D341Med (cell line): ENCODE data around the gene RLN3.
"Not testable (repeated sequence)": the region's sequence is repeated elsewhere in the genome, so short reads cannot be mapped to it uniquely, and the experiment has no call there.

ENCODE experiments used
- DNase-seq: peaks from one replicate; pipeline ENCODE4 v3.0.0; 2012; ENCODE audit warnings: low spot score

The RLN3 gene

DNA sequence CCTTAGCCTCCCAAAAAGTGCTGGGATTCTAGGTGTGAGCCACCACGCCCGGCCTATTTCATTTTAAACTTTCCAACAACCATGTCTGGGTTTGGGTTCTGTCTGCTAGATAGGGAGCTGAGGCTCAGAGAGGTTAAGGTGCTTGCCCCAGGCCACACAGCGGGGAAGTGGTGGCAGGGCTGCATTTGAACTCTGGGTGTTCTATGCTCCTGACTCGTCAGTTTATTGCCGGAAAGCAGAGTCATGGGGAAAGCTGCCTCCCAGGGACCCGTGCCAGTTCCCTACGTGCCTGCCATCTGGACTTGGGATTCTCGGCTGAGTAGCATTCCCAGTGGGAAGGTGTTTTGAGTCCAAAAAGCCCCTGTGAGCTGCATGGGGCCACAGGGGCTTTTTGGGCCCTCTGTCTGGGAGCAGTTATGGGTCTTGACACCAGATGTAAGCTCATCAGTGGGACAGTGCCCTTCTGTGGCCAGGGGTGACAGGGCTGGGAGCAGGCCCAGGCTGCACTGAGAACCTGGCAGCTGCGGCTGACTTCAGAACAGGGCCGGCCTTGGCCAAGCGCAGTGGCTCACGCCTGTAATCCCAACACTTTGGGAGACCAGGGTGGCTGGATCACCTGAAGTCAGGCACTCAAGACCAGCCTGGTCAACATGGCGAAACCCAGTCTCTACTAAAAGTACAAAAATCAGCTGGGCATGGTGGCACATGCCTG, 32.8 kb upstream of the RLN3 start:
- DNase-seq, result peak; percentile 82

GRCh38 chr19:13995878-13996765, 31.8 kb upstream of the RLN3 start:
- peak; percentile 28 for DNase-seq

GRCh38 chr19:13996928-13997630, 30.9 kb upstream of the RLN3 start:
- no peak for DNase-seq

DNA sequence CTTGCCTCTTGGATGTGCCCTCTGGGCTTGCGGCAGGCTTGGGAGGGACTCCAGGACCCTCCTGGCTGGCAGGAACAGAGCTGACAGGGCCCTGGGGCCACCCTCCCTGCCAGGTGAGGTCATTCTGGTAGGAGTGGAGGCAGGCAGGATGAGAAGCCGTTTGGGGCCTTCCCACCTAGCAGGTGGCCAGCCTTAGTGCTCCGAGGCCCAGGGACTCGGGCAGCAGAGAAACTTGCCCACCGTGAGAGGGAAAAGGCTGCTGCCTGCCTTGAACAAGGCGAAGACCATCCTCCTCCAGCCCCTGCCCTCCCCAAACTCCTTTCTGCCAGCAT, 30.4 kb upstream of the RLN3 start:
- DNase-seq, result no peak

DNA sequence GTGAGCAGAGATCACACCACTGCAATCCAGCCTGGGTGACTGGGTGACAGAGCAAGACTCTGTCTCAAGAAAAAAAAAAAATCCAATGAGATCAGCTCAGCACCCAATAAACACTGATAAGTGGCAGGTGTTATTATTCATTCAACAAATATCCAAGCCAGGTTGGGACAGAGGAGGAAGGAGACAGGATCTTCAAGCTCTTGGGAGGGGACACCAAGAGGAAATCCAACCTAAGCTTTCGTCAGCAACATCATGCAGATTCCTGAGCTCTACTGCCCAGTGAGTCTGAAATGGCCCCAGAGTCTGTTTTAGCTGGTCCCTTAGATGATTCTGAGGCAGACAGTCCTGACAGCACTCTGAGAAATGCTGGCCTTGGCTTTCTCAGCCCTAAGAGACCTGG, 29.5 kb upstream of the RLN3 start:
- DNase-seq, result no peak

- no peak for DNase-seq
Measured at GRCh38 chr19:13999085-13999484, 28.9 kb upstream of the RLN3 start.

DNA sequence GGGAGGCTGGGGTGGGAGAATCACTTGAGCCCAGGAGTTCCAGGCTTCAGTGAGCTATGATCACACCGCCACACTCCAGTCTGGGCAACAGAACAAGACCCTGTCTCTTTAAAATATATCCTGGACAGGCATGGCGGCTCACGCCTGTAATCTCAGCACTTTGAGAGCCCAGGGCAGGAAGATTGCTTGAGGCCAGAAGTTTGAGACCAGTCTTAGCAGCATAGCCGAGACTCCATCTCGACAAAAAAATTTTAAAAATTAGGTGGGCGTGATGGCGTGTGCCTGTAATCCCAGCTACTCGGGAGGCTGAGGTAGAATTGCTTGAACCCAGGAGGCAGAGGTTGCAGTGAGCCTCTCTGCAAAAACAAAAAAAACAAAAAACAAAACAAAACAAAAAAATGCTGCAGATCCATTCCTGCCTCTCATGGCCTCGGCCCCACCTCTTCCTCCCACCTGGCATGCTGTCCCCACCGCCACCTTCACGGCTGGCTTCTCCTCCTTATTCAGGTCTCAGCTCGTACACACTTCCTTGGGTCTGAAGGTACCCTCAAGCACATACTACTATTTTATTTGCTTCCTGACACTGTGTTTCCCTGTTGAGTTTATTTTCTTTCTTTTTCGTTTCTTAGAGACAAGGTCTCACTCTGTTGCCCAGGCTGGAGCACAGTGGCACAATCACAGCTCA, 27.1 kb upstream of the RLN3 start:
- DNase-seq, result no peak

DNA sequence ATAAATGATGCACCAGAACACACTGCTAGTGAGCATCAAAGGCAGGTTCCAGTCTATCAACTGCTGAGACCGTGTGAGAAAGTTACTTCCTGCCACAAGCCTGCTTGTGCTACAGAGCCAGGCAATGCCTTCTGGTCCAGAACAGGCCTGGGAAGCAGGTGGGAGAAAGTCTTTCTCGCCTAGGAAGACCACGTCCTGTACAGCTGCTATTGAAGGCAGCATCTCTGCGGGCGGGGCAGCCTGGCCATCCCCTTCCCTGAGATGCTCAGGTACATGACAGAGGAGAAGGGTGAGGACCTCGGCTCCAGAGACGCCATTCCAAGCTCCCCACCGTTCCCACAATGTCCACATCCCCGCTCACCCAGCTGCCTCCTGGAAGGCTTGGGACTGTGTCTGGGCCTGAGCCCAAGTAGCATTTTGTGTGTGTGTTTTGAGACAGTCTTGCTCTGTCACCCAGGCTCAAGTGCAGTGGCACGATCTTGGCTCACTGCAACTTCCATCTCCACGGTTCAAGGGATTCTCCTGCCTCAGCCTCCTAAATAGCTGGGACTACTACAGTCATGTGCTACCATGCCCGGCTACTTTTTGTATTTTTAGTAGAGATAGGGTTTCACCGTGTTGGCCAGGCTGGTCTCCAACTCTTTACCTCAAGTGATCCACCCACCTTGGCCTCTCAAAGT, 25.2 kb upstream of the RLN3 start:
- no peak for DNase-seq

DNA sequence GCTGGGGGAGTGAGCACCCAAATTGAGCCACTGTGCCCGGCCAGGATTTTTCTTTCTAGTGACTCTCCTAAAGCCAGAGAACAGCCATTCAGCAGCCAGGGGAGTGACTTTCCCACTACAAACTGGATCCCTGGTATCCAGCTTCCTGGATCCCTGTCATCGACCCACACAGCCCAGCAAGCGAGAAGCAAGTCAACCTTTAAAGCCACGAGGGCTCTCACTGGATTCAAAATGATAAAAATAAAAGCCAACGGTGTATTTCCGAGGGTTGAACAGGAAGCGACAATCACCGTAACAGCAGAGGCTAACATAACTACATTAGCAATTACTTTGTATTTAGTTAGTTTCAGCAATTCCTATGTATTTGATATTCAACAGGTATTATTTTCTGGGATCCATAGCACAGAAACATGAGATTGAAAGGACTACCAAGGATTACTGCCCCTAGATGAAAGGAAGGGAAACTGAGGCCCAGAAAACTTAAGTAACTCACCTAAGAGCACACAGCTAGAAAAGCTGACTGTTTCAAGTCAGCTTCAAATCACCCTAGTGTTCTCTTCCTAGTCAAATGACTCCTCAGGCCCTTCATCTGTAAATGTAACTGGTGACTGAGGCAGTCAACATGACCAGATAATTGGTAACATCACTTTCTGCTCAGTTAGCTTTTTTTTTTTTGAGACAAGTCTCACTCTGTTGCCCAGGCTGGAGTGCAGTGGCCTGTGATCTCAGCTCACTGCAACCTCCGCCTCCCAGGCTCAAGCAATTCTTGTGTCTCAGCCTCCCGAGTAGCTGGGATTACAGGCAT, 24.5 kb upstream of the RLN3 start:
- no peak for DNase-seq

GRCh38 chr19:14004619-14005348, 23.2 kb upstream of the RLN3 start:
- no peak for DNase-seq

GRCh38 chr19:14005349-14006084, 22.4 kb upstream of the RLN3 start:
- DNase-seq, result peak; percentile 93

GRCh38 chr19:14006085-14006765, 21.7 kb upstream of the RLN3 start, which contains the start of gene RFX1:
Gene RFX1 (minus strand): TSS chr19:14006320. CDS start chr19:13993843, 12,477 bp downstream.
- peak; percentile 93 for DNase-seq

DNA sequence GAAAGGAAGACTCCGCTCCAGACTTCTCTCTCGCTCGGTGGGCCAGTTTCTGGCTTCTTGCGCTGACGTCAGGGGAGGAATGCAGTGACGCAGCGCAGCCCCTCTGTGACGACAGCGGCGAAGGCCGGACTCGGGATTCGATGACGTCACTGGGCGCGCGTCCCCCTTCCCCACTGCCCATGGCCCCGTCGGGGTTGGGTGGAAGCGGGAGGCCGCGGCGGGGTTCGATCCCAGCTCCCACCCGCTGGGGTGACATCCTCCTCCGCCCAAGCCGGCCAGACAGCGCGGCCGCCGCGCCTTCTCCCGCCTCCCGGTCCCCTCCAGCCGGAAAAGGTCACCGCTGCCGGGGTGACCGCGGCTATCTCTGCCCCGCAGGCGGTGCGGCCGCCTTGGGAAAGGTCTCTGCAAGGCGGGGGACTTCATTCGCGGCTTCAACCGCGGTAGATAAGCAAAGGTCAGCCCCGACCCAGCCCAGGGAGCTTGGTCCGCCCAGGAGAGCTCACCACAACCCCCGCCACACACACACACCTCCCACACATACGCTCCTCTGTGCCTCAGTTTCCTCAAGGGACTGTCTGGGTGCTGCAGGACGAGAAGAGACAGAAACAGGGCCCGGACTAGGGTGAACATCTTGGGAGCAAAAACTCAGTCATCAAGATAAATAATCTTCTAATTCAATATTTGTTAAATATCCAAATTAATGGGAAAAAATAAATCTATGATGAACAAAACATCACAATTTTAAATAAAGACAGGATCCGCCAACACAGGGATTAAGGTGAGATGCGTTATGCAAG, 21.0 kb upstream of the RLN3 start:
- DNase-seq, result peak; percentile 89

GRCh38 chr19:14012378-14012915, 15.5 kb upstream of the RLN3 start:
- DNase-seq, result no peak

DNA sequence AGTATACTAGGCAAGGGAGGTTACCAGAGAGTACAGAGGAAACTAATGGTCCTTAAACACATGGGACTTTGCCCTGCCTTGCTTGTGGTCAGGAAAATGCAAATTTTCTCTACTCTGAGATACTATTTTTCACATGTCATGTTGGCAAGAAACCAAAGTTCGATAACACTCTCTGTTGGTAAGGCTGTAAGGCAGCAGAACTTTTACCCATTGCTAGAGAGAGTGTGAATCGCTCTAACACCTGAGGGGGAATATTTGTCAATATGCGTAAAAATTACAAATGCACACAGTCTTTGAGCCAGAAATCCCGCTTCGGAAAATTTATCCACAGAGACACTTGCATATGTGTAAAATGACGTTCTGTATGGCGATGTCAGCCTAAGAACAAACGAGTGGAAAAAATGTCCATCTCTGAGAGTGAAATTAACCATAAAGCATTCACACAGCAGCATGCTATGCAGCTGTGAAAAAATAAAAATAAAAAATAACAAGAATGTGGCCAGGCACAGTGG, 12.4 kb upstream of the RLN3 start:
- DNase-seq, result no peak

DNA sequence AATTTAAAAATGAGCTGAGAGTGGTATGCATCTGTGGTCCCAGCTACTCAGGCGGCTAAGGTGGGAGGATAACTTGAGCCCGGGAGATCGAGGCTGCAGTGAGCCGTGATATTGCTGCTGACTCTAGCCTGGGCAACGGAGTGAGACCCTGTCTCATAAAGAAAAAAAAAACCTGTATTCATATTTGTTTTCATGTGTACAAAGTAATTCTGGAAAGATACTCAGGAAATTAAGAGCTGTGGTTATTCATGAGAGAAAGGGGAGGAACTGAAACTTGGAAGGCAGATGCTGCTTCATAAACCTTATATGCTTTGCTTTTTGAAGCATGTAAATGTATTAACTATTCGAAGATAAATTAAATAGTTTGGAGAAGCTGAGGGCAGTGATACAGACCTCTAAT, 8.8 kb upstream of the RLN3 start:
- no peak for DNase-seq

- not testable (repeated sequence) for DNase-seq
Measured at GRCh38 chr19:14019739-14020138, 8.2 kb upstream of the RLN3 start.
